Measurements from ENCODE around the gene CACNB1.
"Not testable (repeated sequence)": the region's sequence is repeated elsewhere in the genome, so short reads cannot be mapped to it uniquely, and the experiment has no call there.

Gene CACNB1

DNA sequence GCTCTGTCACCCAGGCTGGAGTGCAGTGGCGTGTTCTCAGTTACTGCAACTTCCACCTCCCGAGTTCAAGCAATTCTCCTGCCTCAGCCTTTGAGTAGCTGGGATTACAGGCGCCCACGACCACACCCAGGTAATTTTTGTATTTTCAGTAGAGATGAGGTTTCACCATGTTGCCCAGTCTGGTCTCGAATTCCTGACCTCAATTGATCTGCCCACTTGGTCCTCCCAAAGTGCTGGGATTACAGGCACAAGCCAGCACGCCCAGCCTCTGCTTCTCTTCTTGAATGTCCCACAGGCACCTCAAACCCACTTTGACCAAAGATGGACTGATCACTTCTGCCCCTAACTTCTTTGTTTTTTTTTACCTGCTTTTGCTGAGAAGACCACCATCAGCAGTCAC lies 26.9 kb downstream of the CACNB1 start:
- TF ChIP-seq CTCF (conservative IDR thresholded peaks at IDR 0.05; ENCODE audit: control insufficient read depth, insufficient read depth, low read depth, low read length): no peak
- no peak overlapping the region for H3K4me3 ChIP-seq (ENCODE audit: control insufficient read depth, low read depth, low read length)

DNA sequence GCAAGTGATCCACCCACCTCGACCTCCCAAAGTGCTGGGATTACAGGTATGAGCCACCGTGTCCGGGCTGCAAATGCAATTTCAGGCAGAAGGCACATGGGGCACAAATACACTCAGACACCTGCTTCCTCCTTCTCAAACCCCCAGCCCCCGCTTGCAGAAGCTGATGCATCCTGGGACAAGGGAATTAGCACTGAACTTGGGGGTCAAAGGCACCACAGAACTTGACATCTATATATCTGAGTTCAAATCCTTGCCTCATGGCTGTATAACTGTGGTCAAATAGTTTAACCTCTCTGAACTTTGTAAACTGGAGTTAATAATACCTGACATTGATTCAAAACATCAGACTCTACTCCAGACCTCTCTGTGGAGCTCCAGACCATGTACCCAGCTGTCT lies 27.4 kb downstream of the CACNB1 start:
- no peak overlapping the region for H3K4me3 ChIP-seq (ENCODE audit: control insufficient read depth, low read depth, low read length)
- TF ChIP-seq CTCF (conservative IDR thresholded peaks at IDR 0.05; ENCODE audit: control insufficient read depth, insufficient read depth, low read depth, low read length): no peak
- no peak for DNase-seq (ENCODE audit: low read depth)

More for the DNA sequence above, 26.9 kb downstream of the CACNB1 start:
- DNase-seq (ENCODE audit: low read depth): no peak

DNA sequence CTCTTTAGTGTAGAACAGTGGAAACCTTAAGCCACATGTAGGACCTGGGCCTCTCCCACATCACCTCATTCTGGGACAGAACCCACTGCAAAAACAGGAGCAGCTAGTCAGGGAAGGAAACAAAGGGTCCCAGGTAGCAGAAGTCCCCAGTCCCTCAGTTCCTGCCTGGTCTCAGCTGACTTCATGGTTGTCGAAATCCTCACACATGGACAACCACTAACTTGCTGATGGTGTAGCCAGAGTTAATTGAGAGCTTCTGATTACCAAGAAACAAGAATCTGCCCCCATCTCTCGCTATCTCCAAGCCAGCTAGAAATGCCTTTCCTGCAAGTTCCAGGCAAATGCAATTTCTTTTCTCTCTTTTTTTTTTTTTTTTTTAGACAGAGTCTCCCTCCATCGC lies 28.0 kb downstream of the CACNB1 start:
- DNase-seq (ENCODE audit: low read depth): no peak
- H3K4me3 ChIP-seq (ENCODE audit: control insufficient read depth, low read depth, low read length): no peak overlapping the region
- no peak for TF ChIP-seq CTCF (conservative IDR thresholded peaks at IDR 0.05; ENCODE audit: control insufficient read depth, insufficient read depth, low read depth, low read length)

- H3K4me3 ChIP-seq (ENCODE audit: control insufficient read depth, low read depth, low read length): no peak overlapping the region
- no peak for DNase-seq (ENCODE audit: low read depth)
- no peak for TF ChIP-seq CTCF (conservative IDR thresholded peaks at IDR 0.05; ENCODE audit: control insufficient read depth, insufficient read depth, low read depth, low read length)
These were observed 28.4 kb downstream of the CACNB1 start for GRCh38 chr17:39169101-39169500.

DNA sequence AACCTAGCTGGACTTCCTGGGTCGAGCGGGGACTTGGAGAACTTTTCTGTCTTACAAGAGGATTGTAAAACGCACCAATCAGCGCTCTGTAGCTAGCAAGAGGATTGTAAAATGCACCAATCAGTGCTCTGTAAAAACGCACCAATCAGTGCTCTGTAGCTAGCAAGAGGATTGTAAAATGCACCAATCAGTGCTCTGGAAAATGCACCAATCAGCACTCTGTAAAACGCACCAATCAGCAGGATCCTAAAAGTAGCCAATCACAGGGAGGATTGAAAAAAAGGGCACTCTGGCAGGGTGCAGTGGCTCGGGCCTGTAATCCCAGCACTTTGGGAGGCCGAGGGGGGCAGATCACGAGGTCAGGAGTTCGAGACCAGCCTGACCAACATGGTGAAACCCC lies 29.0 kb downstream of the CACNB1 start:
- H3K4me3 ChIP-seq (ENCODE audit: control insufficient read depth, low read depth, low read length); DNase-seq (ENCODE audit: low read depth): not testable (repeated sequence)

- H3K4me3 ChIP-seq (ENCODE audit: control insufficient read depth, low read depth, low read length): no peak overlapping the region
- DNase-seq (ENCODE audit: low read depth): no peak
- no peak for TF ChIP-seq CTCF (conservative IDR thresholded peaks at IDR 0.05; ENCODE audit: control insufficient read depth, insufficient read depth, low read depth, low read length)
These were observed 30.0 kb downstream of the CACNB1 start for GRCh38 chr17:39167476-39167875.

DNA sequence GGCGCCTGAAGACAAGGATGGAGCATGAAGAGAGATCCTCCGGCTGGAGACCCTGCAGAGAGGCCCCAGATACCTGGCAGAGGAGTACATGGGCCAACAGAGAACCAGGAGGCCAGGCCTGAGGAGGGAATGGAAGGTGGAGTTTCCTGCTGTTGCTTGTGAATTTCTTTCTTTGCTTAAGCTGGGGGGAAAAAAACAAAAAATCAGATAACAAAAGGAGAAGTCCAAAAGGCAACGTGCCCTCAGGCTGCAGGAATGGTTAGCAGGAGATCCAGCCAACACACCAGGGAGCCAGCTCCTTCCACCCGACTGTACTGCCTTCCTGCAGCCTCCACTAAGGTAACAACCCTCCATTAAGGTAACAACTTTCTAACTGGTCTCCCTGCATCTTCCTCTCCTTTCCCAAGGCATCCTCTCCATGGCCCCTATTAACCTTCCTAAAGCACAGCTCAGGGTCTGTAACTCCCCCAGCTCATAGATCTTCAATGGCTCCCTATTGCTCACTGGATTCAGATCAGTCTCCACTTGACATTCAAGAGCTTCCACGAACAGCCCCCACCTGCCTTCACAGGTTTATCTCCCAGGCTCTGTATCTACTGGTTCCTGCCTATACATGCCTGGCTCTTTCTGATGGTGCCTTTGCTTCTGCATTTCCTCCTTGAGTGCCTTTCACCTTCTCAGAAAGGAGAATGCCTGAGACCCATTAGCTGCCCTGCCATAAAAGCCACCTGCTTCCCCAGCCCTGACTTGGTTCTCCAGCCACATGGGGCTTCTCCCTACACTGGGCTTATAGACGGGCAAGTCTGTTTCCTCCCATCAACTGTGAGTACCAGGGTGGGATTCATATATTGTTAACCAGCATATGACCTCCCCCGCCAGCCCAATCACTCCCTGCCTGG lies 30.8 kb downstream of the CACNB1 start:
- H3K4me3 ChIP-seq (ENCODE audit: control insufficient read depth, low read depth, low read length): no peak overlapping the region
- TF ChIP-seq CTCF (conservative IDR thresholded peaks at IDR 0.05; ENCODE audit: control insufficient read depth, insufficient read depth, low read depth, low read length): no peak
- DNase-seq (ENCODE audit: low read depth): no peak

Data from fibroblast of mammary gland (primary cell).